HEK293T (cell line): ENCODE results near the gene RAB9B.

Source experiments
- CTCF ChIA-PET: fragments of 350-600 bp; formaldehyde crosslinking; extraction: SDS; loops from one replicate; lab custom pipeline; 2021; ENCODE audit warnings: antibody characterized with exemption, inconsistent platforms; lab: Yijun Ruan, JAX
- POLR2A ChIA-PET: fragments of 350-600 bp; formaldehyde crosslinking; extraction: SDS; loops from one replicate; lab custom pipeline; 2020; ENCODE audit warnings: antibody characterized with exemption, inconsistent platforms; lab: Yijun Ruan, JAX
- DNase-seq: peaks from one replicate; pipeline ENCODE4 v3.0.0; 2012; ENCODE audit warnings: mixed read lengths; ENCODE audit errors: extremely low spot score
- ARNT ChIP-seq: fragments of 450-650 bp; IDR thresholded peaks from 2 replicates; pipeline ENCODE4 v1.6.1; 2017; ENCODE audit warnings: mild to moderate bottlenecking
- BHLHE40 ChIP-seq: fragments of 450-650 bp; IDR thresholded peaks from 2 replicates; pipeline ENCODE4 v1.6.1; 2016; ENCODE audit warnings: mild to moderate bottlenecking, moderate library complexity, borderline replicate concordance
- CTBP1 ChIP-seq: fragments of 450-650 bp; IDR thresholded peaks from 2 replicates; pipeline ENCODE4 v1.6.1; 2016; ENCODE audit warnings: borderline replicate concordance
- ELF4 ChIP-seq: fragments of 450-650 bp; IDR thresholded peaks from 2 replicates; pipeline ENCODE4 v1.6.1; 2017; ENCODE audit warnings: antibody characterized with exemption
- FOXA1 ChIP-seq: fragments of 450-650 bp; IDR thresholded peaks from 2 replicates; pipeline ENCODE4 v1.6.1; 2016; ENCODE audit warnings: mild to moderate bottlenecking
- FOXK2 ChIP-seq: fragments of 450-650 bp; IDR thresholded peaks from 2 replicates; pipeline ENCODE4 v1.6.1; 2016; ENCODE audit warnings: mild to moderate bottlenecking
- FOXM1 ChIP-seq: fragments of 450-650 bp; IDR thresholded peaks from 2 replicates; pipeline ENCODE4 v1.6.1; 2017; ENCODE audit warnings: mild to moderate bottlenecking, borderline replicate concordance
- HDGF ChIP-seq: fragments of 450-650 bp; IDR thresholded peaks from 2 replicates; pipeline ENCODE4 v1.6.1; 2017; ENCODE audit warnings: antibody characterized with exemption, borderline replicate concordance
- L3MBTL2 ChIP-seq: fragments of 450-650 bp; conservative IDR thresholded peaks from 2 replicates; pipeline ENCODE4 v1.6.1; 2016; ENCODE audit warnings: mild to moderate bottlenecking
- LEF1 ChIP-seq: fragments of 450-650 bp; IDR thresholded peaks from 2 replicates; pipeline ENCODE4 v1.6.1; 2017; ENCODE audit warnings: mild to moderate bottlenecking, borderline replicate concordance
- NFRKB ChIP-seq: fragments of 450-650 bp; IDR thresholded peaks from 2 replicates; pipeline ENCODE4 v1.6.1; 2016; ENCODE audit warnings: mild to moderate bottlenecking, moderate library complexity
- SP1 ChIP-seq: fragments of 450-650 bp; IDR thresholded peaks from 2 replicates; pipeline ENCODE4 v1.6.1; 2017
- SUZ12 ChIP-seq: fragments of 450-650 bp; IDR thresholded peaks from 2 replicates; pipeline ENCODE4 v1.6.1; 2016; ENCODE audit warnings: mild to moderate bottlenecking
- TARDBP ChIP-seq: fragments of 450-650 bp; IDR thresholded peaks from 2 replicates; pipeline ENCODE4 v1.6.1; 2016
- ZNF384 ChIP-seq: fragments of 450-650 bp; IDR thresholded peaks from 2 replicates; pipeline ENCODE4 v1.6.1; 2016
- TF ChIP-seq, protein P1 (sequence below): fragments of 450-650 bp; IDR thresholded peaks from 2 replicates; pipeline ENCODE4 v1.6.1; 2016

Gene RAB9B

DNA sequence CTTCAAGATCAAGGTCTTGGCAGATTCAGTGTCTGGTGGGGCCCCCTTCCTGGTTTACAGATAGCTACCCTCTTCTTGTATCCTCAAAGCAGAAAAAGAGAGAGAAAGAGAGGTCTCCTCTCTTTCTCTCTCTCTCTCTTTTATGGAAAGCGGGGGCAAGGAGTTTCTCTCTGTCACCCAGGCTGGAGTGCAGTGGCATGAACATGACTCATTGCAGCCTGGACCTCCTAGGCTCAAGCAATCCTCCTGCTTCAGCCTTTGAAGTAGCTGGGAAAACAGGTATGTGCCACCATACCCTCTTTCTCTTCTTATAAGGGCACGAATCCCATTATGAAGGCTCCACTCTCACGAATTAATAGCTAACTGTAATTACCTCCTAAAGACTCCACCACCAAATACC is 20.2 kb downstream of the RAB9B start:
- CTCF ChIA-PET: interaction anchor here (0.8 to 1.1 kb wide), 2 partner anchors 100 to 182 kb away, joined by 4 to 9 read pairs; no protein-coding TSS in a partner anchor
- TF ChIP-seq ZNF384 (no peak), CTBP1 (no peak), ELF4 (no peak), NFRKB (no peak), L3MBTL2 (no peak), SUZ12 (no peak), FOXA1 (no peak), FOXK2 (no peak), HDGF (no peak), ARNT (no peak), BHLHE40 (no peak), SP1 (no peak), FOXM1 (no peak), TARDBP (no peak), LEF1 (no peak)
- TF ChIP-seq, protein P1, sequence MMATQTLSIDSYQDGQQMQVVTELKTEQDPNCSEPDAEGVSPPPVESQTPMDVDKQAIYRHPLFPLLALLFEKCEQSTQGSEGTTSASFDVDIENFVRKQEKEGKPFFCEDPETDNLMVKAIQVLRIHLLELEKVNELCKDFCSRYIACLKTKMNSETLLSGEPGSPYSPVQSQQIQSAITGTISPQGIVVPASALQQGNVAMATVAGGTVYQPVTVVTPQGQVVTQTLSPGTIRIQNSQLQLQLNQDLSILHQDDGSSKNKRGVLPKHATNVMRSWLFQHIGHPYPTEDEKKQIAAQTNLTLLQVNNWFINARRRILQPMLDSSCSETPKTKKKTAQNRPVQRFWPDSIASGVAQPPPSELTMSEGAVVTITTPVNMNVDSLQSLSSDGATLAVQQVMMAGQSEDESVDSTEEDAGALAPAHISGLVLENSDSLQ: no peak
- DNase-seq: no peak
- POLR2A ChIA-PET: no interaction called here

DNA sequence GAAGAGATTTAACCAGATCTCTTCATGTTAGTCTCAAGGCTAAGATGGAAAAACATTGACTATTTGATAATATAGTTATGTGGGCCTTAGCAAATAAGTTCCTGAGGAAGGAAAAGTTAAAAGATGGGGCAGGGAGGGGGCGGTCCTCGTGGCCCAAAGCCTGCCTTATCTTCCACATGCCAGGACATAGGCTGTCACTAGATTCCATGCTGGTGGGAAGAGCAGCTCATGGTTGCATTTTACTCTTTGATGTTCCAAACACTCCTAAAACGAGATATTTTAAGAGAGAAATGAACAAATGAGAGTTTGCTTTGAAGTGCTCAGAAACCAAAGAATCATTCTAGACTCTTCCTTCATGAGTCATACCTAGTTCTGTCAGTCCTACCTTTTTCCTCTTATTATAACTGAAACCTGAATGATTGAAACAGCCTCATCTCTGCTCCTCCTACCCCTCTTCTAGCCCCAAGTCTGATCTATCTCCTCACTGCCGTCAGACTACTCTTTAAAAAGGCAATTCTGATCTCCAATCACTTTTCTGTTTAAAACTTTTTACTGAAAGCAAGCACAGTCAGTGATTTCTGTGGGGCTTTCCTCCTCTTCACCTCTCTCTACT is 25.1 kb downstream of the RAB9B start:
- CTCF ChIA-PET: no interaction called here
- POLR2A ChIA-PET: no interaction called here
- no peak for TF ChIP-seq ZNF384
- TF ChIP-seq, protein P1: no peak
- TF ChIP-seq ELF4: no peak
- no peak for TF ChIP-seq TARDBP
- no peak for TF ChIP-seq NFRKB
- TF ChIP-seq BHLHE40: no peak
- TF ChIP-seq FOXK2: no peak
- TF ChIP-seq HDGF: no peak
- TF ChIP-seq L3MBTL2: no peak
- no peak for TF ChIP-seq CTBP1
- DNase-seq: no peak

DNA sequence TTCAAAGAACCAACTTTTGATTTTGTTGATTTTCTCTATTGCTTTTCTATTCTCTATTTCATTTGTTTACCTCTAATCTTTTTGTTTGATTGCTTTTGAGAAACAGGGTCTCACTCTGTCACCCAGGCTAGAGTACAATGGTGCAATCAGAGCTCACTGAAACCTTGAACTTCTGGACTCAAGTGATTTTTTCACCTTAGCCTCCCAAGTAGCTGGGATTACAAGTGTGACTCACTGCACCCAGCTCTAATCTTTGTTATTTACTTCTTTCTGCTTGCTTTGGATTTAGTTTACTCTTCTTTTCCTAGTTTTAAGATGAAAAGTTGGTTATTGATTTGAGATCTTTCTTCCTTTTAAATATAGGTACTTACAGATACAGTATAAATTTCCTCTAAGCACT is 26.2 kb downstream of the RAB9B start:
- TF ChIP-seq ARNT (no peak), ELF4 (no peak), L3MBTL2 (no peak), FOXA1 (no peak), HDGF (no peak), SUZ12 (no peak), ZNF384 (no peak), TARDBP (no peak)
- ChIA-PET POLR2A (no interaction called here), CTCF (no interaction called here)
- no peak for DNase-seq

DNA sequence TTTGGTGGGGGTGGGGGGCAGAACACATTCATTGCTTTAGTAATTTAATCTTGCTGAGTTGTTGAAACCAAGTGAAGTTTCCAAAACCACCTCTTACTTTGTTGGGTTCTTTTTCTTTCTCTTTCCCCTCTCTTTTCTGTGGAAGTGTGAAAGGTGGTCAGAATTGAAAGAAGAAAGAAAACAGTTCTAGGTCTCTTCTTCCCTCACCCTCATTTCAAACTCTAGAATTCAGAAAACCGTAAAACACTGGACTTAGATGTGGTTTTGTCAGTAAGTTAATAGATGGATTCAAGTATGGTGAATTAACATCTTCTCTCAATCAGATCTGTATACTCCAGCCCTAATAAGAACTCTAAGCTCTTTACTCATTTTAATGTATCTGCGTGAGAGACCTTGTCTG is 31.7 kb downstream of the RAB9B start:
- ChIA-PET CTCF (no interaction called here), POLR2A (no interaction called here)
- TF ChIP-seq FOXK2: no peak
- no peak for TF ChIP-seq ARNT
- TF ChIP-seq TARDBP: no peak
- no peak for DNase-seq

DNA sequence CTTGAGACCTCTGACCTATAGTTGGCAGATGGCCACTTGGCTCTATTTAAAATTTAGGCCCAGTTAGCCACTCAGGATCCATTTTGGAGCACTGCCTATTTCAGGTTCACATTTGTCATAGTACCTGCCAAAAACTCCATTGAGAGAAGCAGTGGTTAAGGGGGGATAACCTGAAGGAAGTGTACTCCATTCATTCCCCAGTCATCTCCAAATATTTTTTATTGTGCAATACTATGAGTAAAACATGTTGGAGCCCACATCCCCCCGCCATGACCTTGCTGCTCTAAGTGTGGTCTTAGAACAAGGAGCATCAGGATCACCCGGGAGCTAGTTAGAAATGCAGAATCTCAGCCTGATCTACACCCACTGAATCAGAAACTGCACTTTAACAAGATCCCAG is 34.4 kb downstream of the RAB9B start:
- POLR2A ChIA-PET: no interaction called here
- DNase-seq: no peak
- CTCF ChIA-PET: interaction anchor here (0.6 kb wide), 1 partner anchor 310 kb away, joined by 3 read pairs; no protein-coding TSS in a partner anchor
- TF ChIP-seq ZNF384: no peak
- TF ChIP-seq FOXA1: no peak
- no peak for TF ChIP-seq ARNT
- TF ChIP-seq L3MBTL2: no peak
- TF ChIP-seq SUZ12: no peak
- no peak for TF ChIP-seq BHLHE40
- no peak for TF ChIP-seq LEF1
- TF ChIP-seq HDGF: no peak

DNA sequence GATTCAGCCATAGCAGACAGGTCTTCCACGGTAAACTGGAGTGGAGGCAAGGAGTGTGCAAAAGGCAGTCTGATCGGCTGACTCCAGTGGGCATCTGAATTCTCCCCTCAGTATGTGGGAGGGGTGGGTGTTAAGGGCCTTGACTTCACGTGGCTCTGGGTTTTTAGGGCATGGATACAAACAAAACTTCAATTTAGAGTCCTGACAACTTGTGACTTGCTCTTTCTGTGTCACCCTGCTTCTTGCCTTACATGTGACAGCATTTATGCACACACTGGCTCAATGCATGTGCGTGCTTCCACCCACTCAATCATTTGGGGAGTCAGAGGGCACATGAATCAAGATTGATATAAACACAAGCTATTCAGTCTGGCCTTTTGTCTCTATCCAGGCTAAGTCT is 37.9 kb downstream of the RAB9B start:
- TF ChIP-seq ELF4 (no peak), SP1 (no peak), TARDBP (no peak), FOXM1 (no peak), ZNF384 (no peak), BHLHE40 (no peak), HDGF (no peak), LEF1 (no peak), FOXK2 (no peak), L3MBTL2 (no peak)
- ChIA-PET CTCF (no interaction called here), POLR2A (no interaction called here)
- no peak for DNase-seq

DNA sequence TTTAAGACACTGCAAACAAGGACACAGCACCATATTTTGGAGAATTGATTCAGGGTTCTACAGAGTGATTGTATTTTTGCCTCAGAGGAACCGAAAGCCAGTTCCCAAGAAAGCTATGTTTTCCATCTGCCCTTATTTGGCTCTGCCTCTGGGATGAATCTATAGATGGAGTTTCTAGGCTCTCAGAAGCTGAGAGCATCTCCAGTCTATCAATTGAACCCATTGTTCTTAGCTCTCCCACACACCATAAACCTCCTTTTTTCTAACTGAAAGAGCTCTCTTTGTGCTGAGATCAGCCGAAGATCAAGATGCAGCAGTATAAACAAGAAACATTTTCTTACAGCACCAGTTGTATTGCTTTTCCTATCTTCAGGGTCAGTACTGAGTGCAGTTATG is 38.5 kb downstream of the RAB9B start:
- POLR2A ChIA-PET: no interaction called here
- CTCF ChIA-PET: no interaction called here
- no peak for DNase-seq
- TF ChIP-seq CTBP1 (no peak), ZNF384 (no peak), HDGF (no peak), SUZ12 (no peak), LEF1 (no peak), SP1 (no peak), ELF4 (no peak), FOXM1 (no peak), L3MBTL2 (no peak), NFRKB (no peak), TARDBP (no peak), BHLHE40 (no peak), FOXK2 (no peak), FOXA1 (no peak)
- TF ChIP-seq, protein P1: no peak
